ENCODE results near the gene EIF4G1.
A peak's percentile ranks its signal among the peaks of the same experiment; 100 is the strongest.

EIF4G1 gene

DNA sequence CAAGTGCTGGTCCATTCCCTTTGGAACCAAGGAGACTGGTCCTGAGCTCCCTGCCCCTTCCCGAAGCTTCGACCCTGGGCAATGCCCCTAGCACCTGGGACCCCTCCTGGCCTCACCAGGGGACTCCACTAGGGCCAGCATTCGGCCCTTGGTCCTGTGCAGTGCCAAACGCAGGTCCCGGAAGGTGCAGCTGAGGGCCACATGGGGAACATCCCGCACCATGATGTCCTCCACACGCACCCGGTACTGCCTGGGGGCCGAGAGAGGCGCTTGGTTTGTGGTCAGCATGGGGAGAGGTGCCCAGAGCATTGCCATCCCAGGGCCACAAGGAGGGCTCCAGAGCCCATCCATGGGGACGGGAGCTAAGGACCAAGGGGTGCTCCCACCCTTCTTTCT, 39.1 kb downstream of the EIF4G1 start:
- no peak for DNase-seq

GRCh38 chr3:184354121-184354728, 39.8 kb downstream of the EIF4G1 start:
- DNase-seq = no peak

DNA sequence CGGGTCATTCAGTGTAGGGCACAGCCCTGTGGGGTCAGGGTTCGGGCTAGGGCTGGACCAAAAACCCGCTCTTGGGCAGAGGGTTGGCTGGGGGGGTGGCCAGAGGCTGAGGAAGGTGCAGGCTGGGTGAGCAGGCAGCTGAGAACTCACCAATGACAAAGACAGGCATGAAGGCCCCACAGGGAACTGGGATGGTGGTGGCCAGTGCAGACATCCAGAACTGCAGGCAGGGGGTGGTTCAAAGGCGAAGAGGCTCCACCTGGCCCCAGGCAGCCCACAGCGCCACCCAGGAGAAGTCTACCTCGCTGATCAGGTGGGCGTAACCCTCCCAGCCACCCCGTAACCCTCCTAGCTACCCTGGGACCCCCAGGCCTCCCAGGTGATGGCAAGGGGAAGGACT, 40.3 kb downstream of the EIF4G1 start:
- no peak for DNase-seq

DNA sequence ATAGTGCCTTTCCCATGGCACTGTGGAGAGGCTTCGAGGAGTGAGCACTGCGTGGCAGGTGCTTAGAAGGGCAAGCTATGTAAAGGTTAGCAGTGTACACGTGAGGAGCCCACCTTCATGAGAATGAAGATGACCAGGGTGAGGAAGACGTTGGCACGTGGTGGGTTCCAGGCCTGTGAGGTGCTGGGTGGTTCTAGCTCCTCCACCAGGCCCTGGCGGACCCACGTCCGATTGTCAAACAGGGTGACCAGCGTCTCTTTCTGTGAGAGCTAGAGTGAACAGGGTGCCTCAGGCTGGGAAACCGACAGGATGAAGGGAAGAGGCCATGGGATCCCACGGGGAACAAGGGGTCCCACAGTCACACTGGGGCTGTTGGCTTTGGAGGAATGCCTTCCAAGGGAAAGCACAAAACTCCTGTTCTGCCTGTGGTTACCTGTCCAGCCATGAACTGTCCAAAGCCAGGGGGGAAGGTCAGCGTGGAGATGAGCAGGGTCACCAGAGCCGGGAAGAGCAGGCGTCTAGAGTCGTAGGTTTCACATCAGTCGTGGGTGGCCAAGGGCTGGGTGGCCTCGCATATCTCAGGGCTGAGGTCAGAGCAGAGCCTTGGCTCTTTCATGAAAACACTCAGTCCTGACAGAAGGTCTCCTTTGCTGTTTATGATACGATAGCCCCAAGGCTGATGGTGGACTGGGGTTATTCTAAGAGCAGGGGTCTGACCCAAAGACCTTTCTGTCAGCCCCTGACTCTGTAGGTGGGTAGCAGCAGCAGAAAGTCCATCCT, 41.0 kb downstream of the EIF4G1 start:
- DNase-seq = no peak

DNA sequence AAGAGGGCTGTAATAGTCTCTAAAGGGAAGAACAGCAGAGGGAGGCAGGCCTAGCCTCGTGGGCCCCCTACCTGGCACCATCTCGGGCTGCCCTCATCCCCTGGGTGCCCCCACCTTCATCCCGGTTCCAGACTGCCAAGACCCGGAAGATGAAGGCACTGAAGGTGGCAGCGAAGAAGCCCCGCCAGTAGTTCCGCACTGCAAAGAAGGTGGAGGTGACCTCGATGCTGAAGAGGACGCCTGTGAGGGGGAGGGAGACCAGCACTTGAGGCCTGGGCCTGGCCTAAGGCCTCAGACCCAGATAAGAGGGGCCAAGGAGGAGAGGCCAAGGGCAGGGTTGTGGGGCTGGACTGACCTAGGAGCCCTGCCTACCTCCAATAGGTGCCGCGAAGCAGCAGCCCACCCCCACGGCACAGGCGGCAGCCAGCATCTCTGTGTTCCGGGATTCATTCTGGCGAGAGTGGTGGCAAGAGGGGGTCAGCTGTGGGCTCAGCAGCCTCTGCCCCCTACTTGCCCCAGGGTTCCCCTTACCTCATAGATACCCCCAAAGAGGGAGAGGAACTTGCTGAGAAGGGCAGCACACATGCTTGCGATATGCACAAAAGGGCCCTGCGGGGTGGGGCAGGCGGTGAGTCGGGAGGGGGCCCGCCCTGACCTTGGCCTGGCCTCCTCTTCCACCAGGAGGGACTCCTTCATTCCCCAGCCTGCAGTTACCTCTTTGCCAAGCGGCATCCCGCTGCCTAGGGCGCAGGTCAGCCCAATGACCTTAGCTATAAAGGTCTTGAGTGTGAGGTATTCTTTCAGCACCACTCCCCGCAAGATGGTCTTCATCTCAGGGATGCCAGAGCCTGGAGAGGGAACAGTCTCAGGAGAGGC, 43.1 kb downstream of the EIF4G1 start:
- DNase-seq = no peak

DNA sequence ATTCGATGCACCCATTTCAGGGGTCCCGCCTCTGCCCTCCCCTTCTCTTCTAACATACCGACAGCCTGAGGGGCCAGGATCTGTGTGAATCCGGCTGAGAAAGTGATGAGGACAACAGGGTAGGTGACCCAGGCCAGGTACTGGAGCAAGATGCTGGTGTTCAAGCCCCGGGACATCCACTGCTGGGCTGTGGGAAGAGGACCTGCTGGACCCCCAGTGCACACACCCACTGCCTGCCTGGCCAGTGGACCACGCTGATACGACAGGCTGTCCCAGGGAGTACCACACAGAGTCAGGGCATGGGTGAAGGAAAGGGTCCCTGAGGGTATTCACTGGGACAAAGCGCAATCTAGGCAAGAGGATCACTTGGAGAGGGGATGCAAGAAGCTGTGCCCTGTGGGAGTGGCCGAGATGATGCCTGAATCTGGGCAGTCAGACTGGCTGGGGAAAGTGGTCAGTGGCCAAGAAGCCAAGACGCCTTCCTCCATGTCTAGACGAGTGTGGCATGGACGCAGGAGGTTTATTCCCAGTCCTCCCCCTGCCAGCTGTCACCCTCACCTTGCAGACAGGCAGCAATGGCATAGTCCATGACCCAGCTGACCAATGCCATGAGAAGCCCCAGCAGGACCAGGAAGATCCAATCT, 43.8 kb downstream of the EIF4G1 start:
- DNase-seq = no peak

DNA sequence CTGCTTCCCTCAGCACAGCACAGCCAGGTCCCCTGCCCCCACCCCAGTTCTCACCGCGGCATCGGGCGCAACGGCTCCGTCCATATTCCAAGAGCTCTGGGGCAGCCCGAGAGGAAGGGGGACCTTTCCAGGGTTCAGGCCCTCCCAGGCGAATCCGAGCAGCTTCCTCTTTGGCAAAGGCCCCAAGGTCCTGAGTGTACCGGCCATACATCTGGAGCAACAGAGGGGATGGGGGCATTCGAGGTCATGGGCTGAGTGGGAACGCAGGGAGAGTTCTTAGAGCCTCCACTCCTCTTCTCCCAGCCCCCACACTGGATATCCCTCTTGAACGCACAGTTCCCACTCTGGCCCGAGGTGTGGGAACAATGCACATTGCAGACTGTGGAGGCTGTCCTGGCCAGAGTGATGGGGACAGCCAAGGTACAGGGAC, 44.5 kb downstream of the EIF4G1 start:
- DNase-seq = no peak

DNA sequence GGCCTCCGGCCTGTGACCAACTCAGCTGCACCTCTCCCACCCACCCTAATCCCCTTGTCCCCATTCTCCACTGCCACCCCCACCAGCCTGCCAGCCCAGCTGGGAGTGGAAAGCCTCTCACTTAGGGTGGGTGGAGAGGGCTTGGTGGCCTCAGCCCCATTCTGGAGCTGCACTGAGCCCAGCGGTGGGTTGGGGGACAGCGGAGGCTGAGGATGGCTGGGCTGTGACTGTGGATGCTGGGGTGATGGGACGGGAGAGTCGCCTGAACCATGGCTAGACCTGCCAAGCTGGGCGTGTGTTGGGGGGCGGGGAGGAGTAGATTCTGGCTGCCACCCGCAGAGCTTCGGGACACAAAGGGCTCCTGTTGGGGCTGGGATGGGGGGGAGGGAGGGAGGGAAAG, 45.2 kb downstream of the EIF4G1 start:
- no peak for DNase-seq

- DNase-seq = no peak
Measured at GRCh38 chr3:184360070-184360928, 45.9 kb downstream of the EIF4G1 start.

- no peak for DNase-seq
Measured at GRCh38 chr3:184360929-184361531, 46.6 kb downstream of the EIF4G1 start.

- peak; percentile 49 for DNase-seq
Measured at GRCh38 chr3:184361532-184361931, 47.1 kb downstream of the EIF4G1 start, which contains the start of the genes CLCN2 and POLR2H. TSS of gene CLCN2 (minus strand) at chr3:184361605. CDS start at chr3:184361479, 126 bp downstream. TSS of gene POLR2H (plus strand) at chr3:184361710. CDS start at chr3:184363493, 1,783 bp downstream.

GRCh38 chr3:184361932-184362667, 47.7 kb downstream of the EIF4G1 start:
- peak; percentile 57 for DNase-seq

DNA sequence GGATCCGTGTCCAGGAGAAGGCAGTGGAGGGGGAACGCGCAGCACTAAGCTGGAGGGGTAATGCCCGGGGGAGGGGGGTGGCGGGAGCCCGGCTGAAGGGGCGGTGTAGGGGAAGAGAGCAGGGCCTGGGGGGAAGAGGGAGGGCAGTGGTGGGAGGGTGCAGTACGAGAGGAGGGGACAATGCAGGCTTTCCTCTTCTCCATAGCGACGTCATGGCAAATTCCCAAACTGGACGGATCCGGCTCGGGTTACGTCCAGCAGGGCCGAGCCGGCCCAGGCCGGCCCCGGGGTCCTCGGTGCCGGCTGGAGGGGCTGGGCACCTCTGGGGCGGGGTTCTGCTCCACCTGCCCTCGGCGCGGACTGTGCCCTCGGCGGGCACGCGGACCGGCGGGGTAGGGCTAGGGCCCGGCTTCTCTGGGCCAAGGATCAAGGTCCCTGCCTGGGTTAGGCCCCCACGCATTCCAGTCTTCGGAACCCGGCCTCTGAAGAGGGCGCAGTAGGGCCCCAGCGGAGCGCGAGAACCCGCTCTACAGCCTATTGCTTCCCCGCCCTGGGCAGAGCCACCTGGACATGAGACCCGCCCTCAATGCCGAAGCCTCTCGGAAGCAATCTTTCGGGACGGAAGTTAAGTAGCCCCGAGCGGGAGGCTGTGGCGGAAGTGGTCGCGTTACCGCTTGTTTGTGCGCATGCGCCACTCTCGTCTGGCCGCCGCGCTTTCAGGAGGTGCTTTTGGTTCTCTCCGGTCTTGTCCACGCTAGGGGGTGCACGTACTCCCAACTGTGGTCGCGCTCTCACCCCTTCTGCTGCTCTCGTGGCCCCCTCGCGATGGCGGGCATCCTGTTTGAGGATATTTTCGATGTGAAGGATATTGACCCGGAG, 48.5 kb downstream of the EIF4G1 start:
- peak; percentile 96 for DNase-seq

DNA sequence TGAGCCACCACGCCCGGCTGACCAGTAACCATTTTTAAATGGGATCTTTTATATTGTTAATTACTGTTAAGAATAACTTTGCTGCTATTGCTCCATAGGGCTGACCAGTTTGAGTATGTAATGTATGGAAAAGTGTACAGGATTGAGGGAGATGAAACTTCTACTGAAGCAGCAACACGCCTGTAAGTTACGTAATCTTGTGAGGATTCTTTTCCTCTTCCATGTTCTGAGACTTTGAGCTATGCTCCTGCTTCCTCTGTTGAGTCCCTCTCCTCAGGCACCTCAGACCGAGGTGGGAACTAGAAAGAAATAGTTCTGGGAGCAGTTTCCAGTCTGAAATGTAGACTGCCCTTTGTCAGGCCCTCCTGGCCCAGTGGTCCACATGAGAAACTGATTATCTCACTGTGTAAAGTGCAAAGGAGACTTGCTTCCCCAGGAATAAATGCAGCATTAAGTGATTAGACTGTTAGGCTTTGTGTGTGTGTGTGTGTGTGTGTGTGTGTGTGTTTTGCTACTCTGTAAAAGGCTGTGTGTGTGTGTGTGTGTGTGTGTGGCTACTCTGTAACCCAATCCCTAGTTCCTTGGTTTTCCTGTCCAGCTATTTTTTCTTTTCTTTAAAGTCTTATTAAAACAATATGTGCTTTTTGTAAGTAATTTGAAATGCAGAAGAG, 52.3 kb downstream of the EIF4G1 start:
- no peak for DNase-seq

- DNase-seq = no peak
Measured at GRCh38 chr3:184368116-184368515, 53.7 kb downstream of the EIF4G1 start.

DNA sequence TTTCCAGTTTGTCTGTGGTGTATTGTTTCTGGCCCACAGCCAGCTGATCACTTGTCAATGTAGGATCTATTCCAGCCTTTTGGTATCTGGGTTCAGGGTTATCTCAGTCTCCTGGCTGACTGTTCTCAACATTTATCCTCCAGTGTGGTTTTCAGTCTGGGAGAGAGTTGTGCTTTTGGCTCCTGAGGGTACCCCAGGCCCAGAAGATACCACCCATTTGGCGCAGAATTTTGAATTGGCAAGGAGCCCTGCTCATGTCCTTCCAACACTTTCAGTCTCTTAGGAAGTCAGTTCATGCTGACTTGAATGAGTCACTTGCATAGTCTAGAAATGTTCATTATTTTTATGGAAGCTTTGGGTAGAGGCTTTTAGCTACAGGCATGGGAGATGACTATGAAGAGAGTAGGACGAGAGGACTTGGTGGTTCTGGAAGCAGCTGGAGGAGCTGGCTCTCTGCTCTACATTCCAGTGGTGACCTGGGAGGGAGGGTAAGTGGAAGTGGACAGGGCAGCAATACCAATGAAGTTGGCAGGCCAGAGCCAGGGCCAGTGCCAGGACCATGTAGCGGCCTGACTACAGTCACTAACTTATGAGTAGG, 54.3 kb downstream of the EIF4G1 start:
- DNase-seq = no peak

- DNase-seq = peak; percentile 62
Measured at GRCh38 chr3:184371570-184372018, 57.2 kb downstream of the EIF4G1 start.

GRCh38 chr3:184372296-184372821, 58.0 kb downstream of the EIF4G1 start:
- DNase-seq = no peak

Measured in NCI-H526 treated with DMSO at 0.1 percent for 48 hours (cell line).